Measurements from ENCODE around the gene FRMD4A.
A peak's percentile ranks its signal among the peaks of the same experiment; 100 is the strongest.
"Not testable (repeated sequence)": the region's sequence is repeated elsewhere in the genome, so short reads cannot be mapped to it uniquely, and the experiment has no call there.

FRMD4A gene

GRCh38 chr10:14235566-14236195 is 95.0 kb downstream of the FRMD4A start:
- no peak for DNase-seq

GRCh38 chr10:14233566-14233965 is 97.2 kb downstream of the FRMD4A start:
- DNase-seq, result no peak

GRCh38 chr10:14228798-14229197 is 101.9 kb downstream of the FRMD4A start:
- not testable (repeated sequence) for DNase-seq

GRCh38 chr10:14225379-14225778 is 105.3 kb downstream of the FRMD4A start:
- no peak for DNase-seq

GRCh38 chr10:14220026-14220425 is 110.7 kb downstream of the FRMD4A start:
- DNase-seq, result no peak

GRCh38 chr10:14219411-14219810 is 111.3 kb downstream of the FRMD4A start:
- no peak for DNase-seq

- DNase-seq, result no peak
These were observed 115.1 kb downstream of the FRMD4A start for GRCh38 chr10:14215641-14216040.

- DNase-seq, result not testable (repeated sequence)
These were observed 117.0 kb downstream of the FRMD4A start for GRCh38 chr10:14213703-14214102.

- no peak for DNase-seq
These were observed 119.1 kb downstream of the FRMD4A start for GRCh38 chr10:14211610-14212009.

GRCh38 chr10:14208231-14208630 is 122.5 kb downstream of the FRMD4A start:
- no peak for DNase-seq

- no peak for DNase-seq
These were observed 125.5 kb downstream of the FRMD4A start for GRCh38 chr10:14205233-14205632.

GRCh38 chr10:14200698-14201544 is 129.8 kb downstream of the FRMD4A start:
- DNase-seq, result peak; percentile 60

- not testable (repeated sequence) for DNase-seq
These were observed 131.6 kb downstream of the FRMD4A start for GRCh38 chr10:14199098-14199497.

- DNase-seq, result no peak
These were observed 132.6 kb downstream of the FRMD4A start for GRCh38 chr10:14198078-14198477.

GRCh38 chr10:14196113-14196512 is 134.6 kb downstream of the FRMD4A start:
- DNase-seq, result no peak

GRCh38 chr10:14195433-14195832 is 135.3 kb downstream of the FRMD4A start:
- no peak for DNase-seq

- DNase-seq, result no peak
These were observed 138.0 kb downstream of the FRMD4A start for GRCh38 chr10:14192746-14193145.

- no peak for DNase-seq
These were observed 138.9 kb downstream of the FRMD4A start for GRCh38 chr10:14191871-14192270.

- no peak for DNase-seq
These were observed 139.3 kb downstream of the FRMD4A start for GRCh38 chr10:14191407-14191806.

- no peak for DNase-seq
These were observed 140.0 kb downstream of the FRMD4A start for GRCh38 chr10:14190702-14191101.

- DNase-seq, result no peak
These were observed 144.5 kb downstream of the FRMD4A start for GRCh38 chr10:14186245-14186644.

GRCh38 chr10:14185316-14186045 is 145.2 kb downstream of the FRMD4A start:
- DNase-seq, result peak; percentile 82

GRCh38 chr10:14184841-14185315 is 145.8 kb downstream of the FRMD4A start:
- peak; percentile 14 for DNase-seq

GRCh38 chr10:14182781-14183180 is 147.9 kb downstream of the FRMD4A start:
- no peak for DNase-seq

Measured in fibroblast of upper back skin (primary cell).